ENCODE results near the gene OBP2A.
"Not testable (repeated sequence)": the region's sequence is repeated elsewhere in the genome, so short reads cannot be mapped to it uniquely, and the experiment has no call there.

OBP2A gene

DNA sequence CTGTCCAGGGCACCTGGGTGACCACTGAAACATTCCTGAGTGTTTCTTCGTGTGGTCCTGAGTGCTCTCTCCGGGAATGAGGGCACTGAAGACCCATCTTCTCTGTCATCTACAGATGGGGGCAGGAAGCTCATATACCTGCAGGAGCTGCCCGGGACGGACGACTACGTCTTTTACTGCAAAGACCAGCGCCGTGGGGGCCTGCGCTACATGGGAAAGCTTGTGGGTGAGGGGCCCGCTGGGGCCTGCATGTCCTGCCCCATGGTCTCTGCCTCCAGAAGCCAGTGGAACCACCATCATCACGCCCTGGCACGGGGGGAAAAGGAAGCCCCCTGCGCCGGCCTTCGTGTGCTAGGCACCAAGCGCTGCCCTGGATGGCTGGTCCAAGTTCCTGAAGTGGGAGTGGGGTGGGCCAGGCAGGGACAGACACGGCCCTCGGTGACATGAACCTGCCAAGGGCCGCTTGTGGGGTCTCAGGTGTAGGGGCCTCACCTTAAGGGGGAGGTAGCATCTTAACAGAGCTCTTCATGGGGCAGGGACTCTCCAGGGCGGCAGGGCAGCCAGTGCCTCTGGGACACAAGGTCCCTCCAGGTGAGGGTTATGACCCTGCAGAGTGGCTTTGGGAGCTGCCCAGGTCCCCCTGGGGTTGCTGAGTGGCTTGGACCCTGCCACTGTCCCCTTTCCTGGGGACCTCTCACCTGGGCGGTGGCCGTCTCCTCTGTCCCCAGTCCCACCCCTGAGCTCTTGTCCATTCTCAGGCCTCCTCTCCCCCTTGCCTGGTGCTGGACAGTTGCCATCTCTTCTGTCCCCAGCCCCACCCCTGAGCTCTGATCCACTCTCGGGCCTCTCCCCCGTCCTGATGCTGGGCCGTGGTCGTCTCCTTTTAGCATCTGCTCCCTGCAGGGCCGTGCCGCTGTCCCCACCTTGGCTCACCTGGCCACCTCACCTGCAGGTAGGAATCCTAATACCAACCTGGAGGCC lies 2.1 kb downstream of the OBP2A start:
- TF ChIP-seq CTCF (IDR thresholded peaks at IDR 0.05; ENCODE audit: low read depth, low read length) = no peak
- no peak overlapping the region for H3K4me3 ChIP-seq (replicated peaks in 1 of 2; ENCODE audit: low read depth in 2 of 2, low read length in 2 of 2)
- no peak for DNase-seq (ENCODE audit: low read depth in 2 of 2)

- H3K4me3 ChIP-seq (replicated peaks in 1 of 2; ENCODE audit: low read depth in 2 of 2, low read length in 2 of 2); DNase-seq (ENCODE audit: low read depth in 2 of 2): not testable (repeated sequence)
Observed at GRCh38 chr9:135549478-135550343, 3.8 kb downstream of the OBP2A start.

DNA sequence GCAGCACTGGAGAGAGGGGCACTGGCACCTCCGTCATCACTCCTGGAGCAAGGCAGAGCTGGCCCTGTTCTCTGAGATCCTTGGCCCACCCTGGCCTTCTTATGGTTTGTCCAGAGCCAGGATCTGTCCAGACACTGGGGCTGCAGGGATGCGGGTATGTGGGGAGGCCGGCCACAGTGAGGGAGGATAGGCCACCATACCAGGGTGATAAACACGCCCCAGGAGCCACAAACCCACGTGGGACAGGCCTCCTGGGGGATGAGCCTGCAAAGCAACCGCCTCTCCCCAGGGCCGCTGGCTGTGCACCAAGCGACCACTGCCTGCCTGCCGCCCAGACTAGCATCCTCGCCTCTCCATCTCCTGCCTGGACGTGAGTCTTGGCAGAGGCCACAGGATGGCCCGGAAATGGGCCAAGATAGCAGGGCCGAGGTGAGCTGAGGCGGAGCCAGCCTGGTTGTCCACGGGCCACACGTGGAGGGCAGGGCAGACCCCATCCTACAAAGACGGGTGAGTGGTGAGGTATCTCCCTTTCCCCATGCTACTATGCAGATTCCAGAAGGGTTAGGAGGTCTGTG lies 4.5 kb downstream of the OBP2A start:
- TF ChIP-seq CTCF (IDR thresholded peaks at IDR 0.05; ENCODE audit: low read depth, low read length) = no peak
- H3K4me3 ChIP-seq (replicated peaks in 1 of 2; ENCODE audit: low read depth in 2 of 2, low read length in 2 of 2) = no peak overlapping the region
- no peak for DNase-seq (ENCODE audit: low read depth in 2 of 2)

- no peak overlapping the region for H3K4me3 ChIP-seq (replicated peaks in 1 of 2; ENCODE audit: low read depth in 2 of 2, low read length in 2 of 2)
- no peak for DNase-seq (ENCODE audit: low read depth in 2 of 2)
- TF ChIP-seq CTCF (IDR thresholded peaks at IDR 0.05; ENCODE audit: low read depth, low read length) = no peak
Observed at GRCh38 chr9:135551031-135551430, 5.1 kb downstream of the OBP2A start.

DNA sequence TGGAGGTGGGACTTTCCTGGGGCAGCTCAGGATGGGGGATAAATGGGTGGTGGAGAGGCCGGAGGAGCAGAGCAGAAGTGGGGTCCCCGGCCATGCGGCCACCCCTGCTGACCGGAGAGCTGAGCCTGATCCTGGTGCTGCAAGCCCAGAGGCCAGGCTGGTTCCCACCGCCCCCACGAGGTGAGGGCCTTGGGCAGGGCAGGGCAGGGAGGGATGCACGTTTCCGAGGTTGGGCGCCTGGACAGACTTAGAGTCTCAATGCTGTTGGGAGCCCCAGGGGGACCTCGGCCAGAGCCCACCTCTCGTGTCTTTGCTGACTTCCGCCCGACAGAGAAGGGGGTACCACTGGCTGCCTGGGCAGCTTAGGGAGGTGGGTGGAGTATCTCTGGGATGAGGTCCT lies 5.5 kb downstream of the OBP2A start:
- H3K4me3 ChIP-seq (replicated peaks in 1 of 2; ENCODE audit: low read depth in 2 of 2, low read length in 2 of 2) = no peak overlapping the region
- TF ChIP-seq CTCF (IDR thresholded peaks at IDR 0.05; ENCODE audit: low read depth, low read length) = no peak
- DNase-seq (ENCODE audit: low read depth in 2 of 2) = no peak

DNA sequence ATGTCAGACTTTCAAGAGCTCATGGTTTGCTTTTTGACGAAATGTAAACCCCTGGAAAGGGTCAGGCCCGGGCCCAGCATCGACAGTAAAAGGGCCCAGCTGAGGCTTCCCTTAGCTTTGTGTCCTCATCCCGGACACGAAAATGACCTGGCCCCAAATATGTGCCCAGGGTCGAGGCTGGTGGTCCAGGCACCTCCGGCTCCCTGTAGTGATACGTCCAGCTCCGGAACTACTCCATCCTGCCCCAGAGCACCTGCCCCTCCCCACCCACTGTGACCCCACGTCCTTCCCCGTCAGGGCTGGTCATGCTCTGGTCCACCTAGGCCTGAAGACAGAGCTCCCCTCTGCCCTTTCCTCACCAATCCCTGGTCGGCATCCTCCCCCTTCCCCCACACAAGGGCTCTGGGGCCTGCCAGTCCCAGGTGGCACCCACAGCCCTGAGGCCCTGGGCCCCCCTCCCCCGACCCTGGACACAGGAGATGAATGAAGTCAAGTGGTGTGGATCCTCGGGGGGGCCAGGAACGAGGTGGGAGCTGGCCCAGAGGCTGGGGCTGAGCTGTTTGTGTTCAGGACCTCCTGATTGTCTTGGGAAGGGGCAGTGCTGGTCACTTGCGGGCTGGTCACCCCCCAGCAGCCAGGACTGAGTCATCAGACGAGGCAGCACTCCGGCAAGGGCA lies 6.2 kb downstream of the OBP2A start:
- DNase-seq (ENCODE audit: low read depth in 2 of 2) = no peak
- H3K4me3 ChIP-seq (replicated peaks in 1 of 2; ENCODE audit: low read depth in 2 of 2, low read length in 2 of 2) = no peak overlapping the region
- TF ChIP-seq CTCF (IDR thresholded peaks at IDR 0.05; ENCODE audit: low read depth, low read length) = no peak

Measured in cardiac fibroblast (primary cell).